ENCODE results near the gene AKT3.

The AKT3 gene

GRCh38 chr1:243639027-243639658 lies 210.9 kb downstream of the AKT3 start:
- H3K9me2 ChIP-seq (replicated peaks; ENCODE audit: control insufficient read depth, low read length): no peaks in the 10 kb centered on the region
- no peaks in the 10 kb centered on the region for H3K36me3 ChIP-seq (ENCODE audit: control insufficient read depth, low read length)
- H3F3A ChIP-seq (ENCODE audit: control insufficient read depth, insufficient read depth): no peaks in the 10 kb centered on the region
- no peaks in the 10 kb centered on the region for H3K27me3 ChIP-seq (ENCODE audit: control insufficient read depth, low read length)
- no peaks in the 10 kb centered on the region for H3K79me2 ChIP-seq (ENCODE audit: control insufficient read depth, low read length)
- H3K4me3 ChIP-seq (ENCODE audit: low read length): no peak overlapping the region
- no peak for TF ChIP-seq CTCF (IDR thresholded peaks at IDR 0.05; ENCODE audit: low read depth, low read length, poor library complexity, severe bottlenecking)
- no peak for TF ChIP-seq EZH2phosphoT487 (IDR thresholded peaks at IDR 0.05; ENCODE audit: borderline replicate concordance, low read length)
- no peak overlapping the region for H3K27ac ChIP-seq (ENCODE audit: low read depth, low read length)
- no peak overlapping the region for H3K4me2 ChIP-seq (ENCODE audit: low read length)
- H4K20me1 ChIP-seq (ENCODE audit: control insufficient read depth, insufficient read depth, low read depth, low read length): no peaks in the 10 kb centered on the region
- H3K4me1 ChIP-seq (ENCODE audit: control insufficient read depth, low read length): peaks cover 8% of the 10 kb centered on the region
- no peaks in the 10 kb centered on the region for H3K9me3 ChIP-seq (ENCODE audit: control insufficient read depth, insufficient read depth, low read length)

- Histone ChIP-seq H3K4me2 (ENCODE audit: low read length) (peak overlapping the region; percentile 19; the same call in 1 of the 2 replicates), H4K20me1 (ENCODE audit: control insufficient read depth, insufficient read depth, low read depth, low read length) (no peaks in the 10 kb centered on the region), H3K27ac (ENCODE audit: low read depth, low read length) (no peak overlapping the region), H3K79me2 (ENCODE audit: control insufficient read depth, low read length) (no peaks in the 10 kb centered on the region), H3F3A (ENCODE audit: control insufficient read depth, insufficient read depth) (no peaks in the 10 kb centered on the region), H3K9me2 (replicated peaks; ENCODE audit: control insufficient read depth, low read length) (no peaks in the 10 kb centered on the region), H3K9me3 (ENCODE audit: control insufficient read depth, insufficient read depth, low read length) (no peaks in the 10 kb centered on the region), H3K4me3 (ENCODE audit: low read length) (no peak overlapping the region), H3K36me3 (ENCODE audit: control insufficient read depth, low read length) (no peaks in the 10 kb centered on the region), H3K27me3 (ENCODE audit: control insufficient read depth, low read length) (no peaks in the 10 kb centered on the region), H3K4me1 (ENCODE audit: control insufficient read depth, low read length) (peaks cover 8% of the 10 kb centered on the region)
- TF ChIP-seq EZH2phosphoT487 (IDR thresholded peaks at IDR 0.05; ENCODE audit: borderline replicate concordance, low read length) (no peak), CTCF (IDR thresholded peaks at IDR 0.05; ENCODE audit: low read depth, low read length, poor library complexity, severe bottlenecking) (no peak)
Observed at GRCh38 chr1:243638186-243638585, 211.9 kb downstream of the AKT3 start.

GRCh38 chr1:243628476-243628907 lies 221.6 kb downstream of the AKT3 start:
- H3K4me3 ChIP-seq (ENCODE audit: low read length): no peak overlapping the region
- H3K9me3 ChIP-seq (ENCODE audit: control insufficient read depth, insufficient read depth, low read length): no peaks in the 10 kb centered on the region; the same call in 1 of the 2 replicates
- H3K36me3 ChIP-seq (ENCODE audit: control insufficient read depth, low read length): no peaks in the 10 kb centered on the region
- no peaks in the 10 kb centered on the region for H3K4me1 ChIP-seq (ENCODE audit: control insufficient read depth, low read length)
- H3K79me2 ChIP-seq (ENCODE audit: control insufficient read depth, low read length): no peaks in the 10 kb centered on the region
- H3K4me2 ChIP-seq (ENCODE audit: low read length): no peak overlapping the region
- H3F3A ChIP-seq (ENCODE audit: control insufficient read depth, insufficient read depth): no peaks in the 10 kb centered on the region
- no peaks in the 10 kb centered on the region for H3K9me2 ChIP-seq (replicated peaks; ENCODE audit: control insufficient read depth, low read length)
- TF ChIP-seq CTCF (IDR thresholded peaks at IDR 0.05; ENCODE audit: low read depth, low read length, poor library complexity, severe bottlenecking): no peak
- TF ChIP-seq EZH2phosphoT487 (IDR thresholded peaks at IDR 0.05; ENCODE audit: borderline replicate concordance, low read length): no peak
- H3K27me3 ChIP-seq (ENCODE audit: control insufficient read depth, low read length): no peaks in the 10 kb centered on the region
- H3K27ac ChIP-seq (ENCODE audit: low read depth, low read length): no peak overlapping the region
- H4K20me1 ChIP-seq (ENCODE audit: control insufficient read depth, insufficient read depth, low read depth, low read length): no peaks in the 10 kb centered on the region
